SK-N-MC (cell line): ENCODE results near the gene RIN2.

Experiments used
- EZH2 ChIP-seq: fragments of 200-600 bp; sonication (generic); IDR thresholded peaks from one replicate; pipeline ENCODE4 v1.6.1; 2017; ENCODE audit warnings: antibody characterized with exemption
- POLR2AphosphoS5 ChIP-seq: IDR thresholded peaks from 2 replicates; pipeline ENCODE4 v1.6.1; 2012; ENCODE audit warnings: mild to moderate bottlenecking, low read depth, low read length, borderline replicate concordance

- TF ChIP-seq EZH2 = no peak
- TF ChIP-seq POLR2AphosphoS5 = no peak
Measured at GRCh38 chr20:19783966-19784401, 25.9 kb downstream of the RIN2 start.
